ENCODE results near the gene PRRG1. TPM values are rescaled to one million over a fixed set of nuclear protein-coding genes. Genes with fewer than 3 reads are reported as not detected.
A peak's percentile ranks its signal among the peaks of the same experiment; 100 is the strongest.

Gene PRRG1
- total and polyA plus RNA-seq, 9 donors: 8.3 to 15.6 (median 12.3) TPM

DNA sequence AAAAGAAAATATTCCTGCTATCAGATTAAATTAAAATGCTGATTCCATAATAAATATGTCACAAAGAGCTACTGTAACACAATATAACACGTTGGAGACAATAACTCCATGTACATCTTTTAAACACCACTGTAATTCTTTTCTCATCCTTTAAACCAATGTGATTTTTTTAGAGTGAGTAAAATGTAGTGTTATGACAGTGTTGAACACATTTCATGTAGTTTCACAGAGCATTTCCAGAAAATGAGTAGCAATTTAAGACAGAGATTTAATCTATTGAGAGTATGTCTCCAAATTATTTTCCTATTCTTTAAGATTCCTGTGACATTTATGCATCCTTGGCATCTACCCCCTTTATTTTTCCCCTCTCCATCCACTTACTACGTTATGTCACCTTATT lies 17.1 kb upstream of the PRRG1 start:
- no peak overlapping the region for H3K4me3 ChIP-seq (ENCODE audit: low read length)
- H3K36me3 ChIP-seq (ENCODE audit: control insufficient read depth, insufficient read depth, low read length): no peaks in the 10 kb centered on the region
- H3K27ac ChIP-seq (ENCODE audit: low read length): no peak overlapping the region
- H3K27me3 ChIP-seq (ENCODE audit: control insufficient read depth, insufficient read depth, low read length): no peaks in the 10 kb centered on the region
- H3K4me1 ChIP-seq (ENCODE audit: control insufficient read depth, insufficient read depth, low read length): no peaks in the 10 kb centered on the region
- no peak for DNase-seq
- no peaks in the 10 kb centered on the region for H3K9me3 ChIP-seq (replicated peaks; ENCODE audit: control insufficient read depth, low read depth, low read length)
- WGBS (ENCODE audit: insufficient coverage): no CpG with 5 or more reads among the region's 2 CpGs

DNA sequence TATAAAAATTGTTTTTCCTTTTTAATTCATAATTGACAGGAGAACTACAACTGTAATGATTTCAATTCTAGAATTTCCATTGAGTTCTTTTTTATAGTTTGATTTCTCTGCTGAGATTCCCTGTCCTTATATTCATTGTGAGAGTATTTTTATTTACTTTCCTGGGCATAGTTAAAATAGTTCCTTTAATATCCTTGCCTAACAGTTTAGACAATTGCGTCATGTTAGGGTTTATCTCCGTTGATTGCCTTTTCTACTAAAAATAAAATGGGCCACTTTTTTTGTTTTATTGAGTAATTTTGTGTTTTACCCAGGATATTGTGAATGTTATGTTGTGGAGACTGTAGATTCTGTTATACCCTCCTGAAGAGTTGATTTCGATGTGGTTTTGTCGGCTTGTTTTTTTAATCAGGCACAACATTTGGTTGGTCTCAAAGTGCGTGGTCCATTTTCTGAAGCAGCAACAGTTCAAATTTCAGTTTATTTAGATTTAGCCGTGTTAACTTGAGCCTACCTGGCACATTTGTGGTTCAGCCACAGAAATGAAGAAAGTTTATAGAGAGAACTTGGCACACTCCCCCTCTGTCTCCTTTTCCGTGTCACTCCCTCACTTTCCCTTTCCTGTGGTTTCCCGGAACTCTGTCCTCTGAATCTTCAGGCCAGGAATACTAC lies 16.0 kb upstream of the PRRG1 start:
- H3K36me3 ChIP-seq (ENCODE audit: control insufficient read depth, insufficient read depth, low read length): no peaks in the 10 kb centered on the region
- no peak overlapping the region for H3K4me3 ChIP-seq (ENCODE audit: low read length)
- no peak overlapping the region for H3K27ac ChIP-seq (ENCODE audit: low read length)
- no peaks in the 10 kb centered on the region for H3K27me3 ChIP-seq (ENCODE audit: control insufficient read depth, insufficient read depth, low read length)
- H3K9me3 ChIP-seq (replicated peaks; ENCODE audit: control insufficient read depth, low read depth, low read length): no peaks in the 10 kb centered on the region
- no peak for DNase-seq
- H3K4me1 ChIP-seq (ENCODE audit: control insufficient read depth, insufficient read depth, low read length): no peaks in the 10 kb centered on the region
- 90% methylated on average over 2 of the region's 8 CpGs for WGBS (ENCODE audit: insufficient coverage)

DNA sequence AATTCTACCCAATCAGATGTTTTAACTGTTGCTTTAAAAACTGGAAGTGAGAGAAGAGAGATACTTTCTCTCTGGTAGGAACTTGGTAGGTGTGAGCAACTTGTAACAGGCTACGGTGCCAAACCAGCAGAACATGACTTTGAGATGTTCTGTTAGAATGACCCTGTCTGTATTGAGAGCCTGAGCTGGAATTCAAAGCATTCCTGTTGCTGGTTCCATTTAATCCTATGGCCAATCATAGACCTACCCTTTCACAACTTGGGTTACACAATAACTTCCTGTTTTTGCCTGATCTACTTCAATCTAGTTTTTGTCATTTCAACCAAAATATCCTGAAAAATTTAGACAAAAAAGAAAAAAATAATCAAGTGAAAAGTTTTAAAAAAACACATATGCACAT lies 1.7 kb upstream of the PRRG1 start:
- peak; percentile 5 for DNase-seq
- H3K9me3 ChIP-seq (replicated peaks; ENCODE audit: control insufficient read depth, low read depth, low read length): no peaks in the 10 kb centered on the region
- H3K36me3 ChIP-seq (ENCODE audit: control insufficient read depth, insufficient read depth, low read length): no peaks in the 10 kb centered on the region
- H3K4me1 ChIP-seq (ENCODE audit: control insufficient read depth, insufficient read depth, low read length): peaks cover 2% of the 10 kb centered on the region
- no peak overlapping the region for H3K4me3 ChIP-seq (ENCODE audit: low read length)
- peaks cover 11% of the 10 kb centered on the region for H3K27me3 ChIP-seq (ENCODE audit: control insufficient read depth, insufficient read depth, low read length)
- no CpG with 5 or more reads among the region's 1 CpG for WGBS (ENCODE audit: insufficient coverage)
- no peak overlapping the region for H3K27ac ChIP-seq (ENCODE audit: low read length)

DNA sequence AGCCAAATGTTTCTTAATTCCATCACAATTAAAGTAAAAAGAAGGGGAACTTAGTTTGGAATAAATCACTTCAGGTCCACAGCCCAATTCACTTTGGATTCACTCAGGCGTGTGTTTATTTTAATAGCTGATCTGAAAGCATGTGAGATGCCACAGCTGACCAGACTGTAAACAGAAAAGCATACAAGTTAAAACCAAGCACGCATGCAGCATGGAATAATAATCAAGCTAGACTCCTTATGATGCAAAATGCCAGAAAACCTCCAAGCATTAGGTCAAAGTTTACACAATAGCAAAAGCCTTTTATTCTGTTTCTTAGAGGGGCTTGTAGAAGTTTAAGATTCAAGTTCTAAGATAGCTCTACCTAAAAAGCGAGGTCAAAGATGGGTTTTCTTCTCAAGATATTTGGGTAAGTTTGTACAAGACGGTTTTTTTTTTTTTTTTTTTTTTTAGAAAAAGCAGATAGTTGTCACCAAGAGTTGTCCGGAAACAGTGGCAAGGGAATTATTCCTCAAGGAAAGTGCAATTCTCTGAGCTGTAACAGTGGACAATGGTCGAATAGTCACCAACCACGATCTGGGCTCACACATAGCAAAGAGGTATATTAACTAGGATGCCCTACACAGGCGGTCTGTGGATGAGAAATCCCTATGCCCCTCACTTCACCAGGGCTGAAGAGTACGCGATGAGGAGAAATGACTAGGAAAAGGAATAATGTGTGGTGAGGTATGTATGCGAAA lies 763 bp upstream of the PRRG1 start:
- Histone ChIP-seq H3K4me1 (ENCODE audit: control insufficient read depth, insufficient read depth, low read length) (peaks cover 2% of the 10 kb centered on the region), H3K27ac (ENCODE audit: low read length) (peak overlapping the region; percentile 67), H3K4me3 (ENCODE audit: low read length) (peak overlapping the region; percentile 39), H3K27me3 (ENCODE audit: control insufficient read depth, insufficient read depth, low read length) (peaks cover 11% of the 10 kb centered on the region), H3K36me3 (ENCODE audit: control insufficient read depth, insufficient read depth, low read length) (no peaks in the 10 kb centered on the region), H3K9me3 (replicated peaks; ENCODE audit: control insufficient read depth, low read depth, low read length) (no peaks in the 10 kb centered on the region)
- DNase-seq: peak; percentile 9
- 33% methylated on average over 3 of the region's 11 CpGs for WGBS (ENCODE audit: insufficient coverage)

DNA sequence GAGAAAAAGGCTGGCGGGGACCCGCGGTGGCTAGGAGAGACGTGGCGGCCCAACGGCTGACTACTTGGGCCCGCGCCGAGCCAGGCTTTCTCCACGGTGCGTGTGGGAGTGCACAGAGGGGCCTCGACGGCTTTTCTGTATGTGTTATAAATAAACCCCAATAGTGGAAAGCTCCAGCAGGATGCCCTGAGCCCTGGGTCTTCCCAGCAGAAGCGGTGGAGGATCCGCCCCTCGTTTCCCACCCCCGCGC lies 268 bp upstream of the PRRG1 start:
- H3K36me3 ChIP-seq (ENCODE audit: control insufficient read depth, insufficient read depth, low read length): no peaks in the 10 kb centered on the region
- WGBS (ENCODE audit: insufficient coverage): 21% methylated on average over 11 of the region's 18 CpGs
- peaks cover 11% of the 10 kb centered on the region for H3K27me3 ChIP-seq (ENCODE audit: control insufficient read depth, insufficient read depth, low read length)
- H3K9me3 ChIP-seq (replicated peaks; ENCODE audit: control insufficient read depth, low read depth, low read length): no peaks in the 10 kb centered on the region
- H3K27ac ChIP-seq (ENCODE audit: low read length): peak overlapping the region; percentile 67
- DNase-seq: no peak
- peaks cover 2% of the 10 kb centered on the region for H3K4me1 ChIP-seq (ENCODE audit: control insufficient read depth, insufficient read depth, low read length)
- peak overlapping the region; percentile 39 for H3K4me3 ChIP-seq (ENCODE audit: low read length)

DNA sequence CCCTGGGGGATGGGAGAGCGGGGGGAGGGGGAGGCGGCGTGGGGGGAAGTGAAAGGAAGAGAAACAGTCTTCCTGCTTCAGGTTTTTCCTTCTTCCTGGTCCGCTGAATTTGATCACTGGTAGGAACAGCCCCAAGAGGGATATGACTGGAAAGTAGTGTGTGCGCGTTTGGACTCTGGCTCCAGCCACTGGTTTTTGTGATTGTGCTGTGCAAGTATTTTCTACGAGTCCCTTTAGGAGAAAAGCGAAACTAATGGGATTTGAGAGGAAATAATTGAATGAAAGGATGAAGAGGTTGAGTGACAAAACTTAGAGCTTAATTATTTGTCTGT lies 836 bp downstream of the PRRG1 start:
- no peaks in the 10 kb centered on the region for H3K36me3 ChIP-seq (ENCODE audit: control insufficient read depth, insufficient read depth, low read length)
- H3K27me3 ChIP-seq (ENCODE audit: control insufficient read depth, insufficient read depth, low read length): peaks cover 13% of the 10 kb centered on the region
- H3K4me1 ChIP-seq (ENCODE audit: control insufficient read depth, insufficient read depth, low read length): peaks cover 2% of the 10 kb centered on the region
- H3K27ac ChIP-seq (ENCODE audit: low read length): peak overlapping the region; percentile 87
- 16% methylated on average over 8 of the region's 8 CpGs for WGBS (ENCODE audit: insufficient coverage)
- peak; percentile 68 for DNase-seq
- H3K4me3 ChIP-seq (ENCODE audit: low read length): peak overlapping the region; percentile 65
- no peaks in the 10 kb centered on the region for H3K9me3 ChIP-seq (replicated peaks; ENCODE audit: control insufficient read depth, low read depth, low read length)

DNA sequence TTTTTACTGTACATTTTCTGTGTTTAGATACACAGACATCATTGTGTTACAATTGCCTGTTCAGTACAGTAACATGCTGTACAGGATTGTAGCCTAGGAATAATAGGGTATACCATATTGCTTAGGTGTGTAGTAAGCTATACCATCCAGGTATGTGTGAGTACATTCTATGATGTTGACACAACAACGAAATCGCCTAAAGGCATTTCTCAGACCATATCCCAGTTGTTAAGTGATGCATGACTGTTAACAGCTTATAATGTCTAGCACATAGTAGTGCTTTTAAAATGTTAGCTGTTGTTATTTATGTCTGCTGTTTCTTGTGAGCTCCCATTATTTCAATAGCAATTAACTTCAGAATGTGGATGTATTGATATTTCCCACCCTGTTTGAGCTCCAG lies 4.5 kb downstream of the PRRG1 start:
- H3K36me3 ChIP-seq (ENCODE audit: control insufficient read depth, insufficient read depth, low read length): no peaks in the 10 kb centered on the region
- DNase-seq: no peak
- peaks cover 12% of the 10 kb centered on the region for H3K27me3 ChIP-seq (ENCODE audit: control insufficient read depth, insufficient read depth, low read length)
- no CpG with 5 or more reads among the region's 2 CpGs for WGBS (ENCODE audit: insufficient coverage)
- no peak overlapping the region for H3K27ac ChIP-seq (ENCODE audit: low read length)
- peaks cover 1% of the 10 kb centered on the region for H3K4me1 ChIP-seq (ENCODE audit: control insufficient read depth, insufficient read depth, low read length)
- no peaks in the 10 kb centered on the region for H3K9me3 ChIP-seq (replicated peaks; ENCODE audit: control insufficient read depth, low read depth, low read length)
- H3K4me3 ChIP-seq (ENCODE audit: low read length): no peak overlapping the region

DNA sequence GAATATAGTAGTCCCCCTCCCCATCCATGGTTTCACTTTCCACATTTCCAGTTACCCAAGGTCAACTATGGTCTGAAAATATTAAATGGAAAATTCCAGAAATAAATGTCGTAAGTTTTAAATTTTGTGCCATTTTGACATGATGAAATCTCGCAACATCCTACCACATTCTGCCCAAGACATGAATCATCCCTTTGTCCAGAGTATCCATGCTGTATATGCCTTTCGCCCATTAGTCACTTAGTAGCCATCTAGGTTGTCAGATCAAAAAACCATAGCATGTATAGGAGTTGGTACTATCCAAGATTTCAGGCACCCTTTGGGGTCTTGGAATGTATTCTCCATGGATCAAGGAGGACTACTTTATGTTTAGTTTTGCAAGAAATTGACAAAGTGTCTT lies 8.3 kb downstream of the PRRG1 start:
- Histone ChIP-seq H3K4me1 (ENCODE audit: control insufficient read depth, insufficient read depth, low read length) (no peaks in the 10 kb centered on the region), H3K4me3 (ENCODE audit: low read length) (no peak overlapping the region), H3K36me3 (ENCODE audit: control insufficient read depth, insufficient read depth, low read length) (no peaks in the 10 kb centered on the region), H3K9me3 (replicated peaks; ENCODE audit: control insufficient read depth, low read depth, low read length) (peaks cover 6% of the 10 kb centered on the region), H3K27me3 (ENCODE audit: control insufficient read depth, insufficient read depth, low read length) (peaks cover 2% of the 10 kb centered on the region), H3K27ac (ENCODE audit: low read length) (no peak overlapping the region)
- no peak for DNase-seq
- WGBS (ENCODE audit: insufficient coverage): 90% methylated on average over 2 of the region's 3 CpGs

DNA sequence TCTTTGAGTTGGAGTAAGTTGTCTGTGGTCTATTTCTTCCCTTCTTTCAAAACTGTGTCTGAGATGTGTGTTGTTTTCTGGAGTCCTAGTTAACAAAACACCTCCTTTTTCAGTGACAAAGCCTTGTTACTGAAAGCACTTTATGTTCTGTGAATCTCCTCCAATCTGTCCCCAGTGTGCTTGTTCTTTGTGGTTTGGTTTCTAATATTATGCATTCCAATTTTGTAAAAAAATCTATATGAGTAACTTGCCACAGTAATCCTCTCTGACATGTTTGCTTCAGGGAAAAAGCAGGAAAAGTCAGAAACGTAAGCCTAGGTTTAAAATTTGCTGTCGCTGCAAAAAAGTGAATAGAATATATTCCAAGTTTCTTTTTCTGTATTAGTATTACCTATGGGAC lies 12.4 kb downstream of the PRRG1 start:
- H3K36me3 ChIP-seq (ENCODE audit: control insufficient read depth, insufficient read depth, low read length): no peaks in the 10 kb centered on the region
- H3K27me3 ChIP-seq (ENCODE audit: control insufficient read depth, insufficient read depth, low read length): peaks cover 3% of the 10 kb centered on the region
- WGBS (ENCODE audit: insufficient coverage): no CpG with 5 or more reads among the region's 2 CpGs
- H3K4me3 ChIP-seq (ENCODE audit: low read length): no peak overlapping the region
- peak; percentile 39 for DNase-seq
- H3K27ac ChIP-seq (ENCODE audit: low read length): no peak overlapping the region
- H3K4me1 ChIP-seq (ENCODE audit: control insufficient read depth, insufficient read depth, low read length): no peaks in the 10 kb centered on the region
- H3K9me3 ChIP-seq (replicated peaks; ENCODE audit: control insufficient read depth, low read depth, low read length): peaks cover 6% of the 10 kb centered on the region

DNA sequence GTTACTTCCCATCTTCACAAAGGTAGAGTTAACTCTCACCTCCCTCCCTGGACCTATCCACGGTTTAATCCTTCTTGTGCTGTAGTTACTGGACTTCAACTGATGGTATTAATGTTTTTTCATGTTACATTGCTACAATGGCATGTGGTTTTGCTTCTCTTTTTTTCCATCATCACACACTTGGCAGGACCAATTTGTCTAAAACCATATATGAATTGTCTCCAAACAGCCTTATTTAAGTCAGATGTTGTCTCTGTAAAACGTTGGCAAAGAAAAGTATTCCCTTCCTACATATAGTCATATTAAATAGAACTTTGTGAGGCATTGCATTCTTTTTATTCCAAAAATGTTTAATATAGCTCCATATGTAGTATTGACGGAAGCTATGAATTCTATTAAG lies 15.5 kb downstream of the PRRG1 start:
- Histone ChIP-seq H3K36me3 (ENCODE audit: control insufficient read depth, insufficient read depth, low read length) (no peaks in the 10 kb centered on the region), H3K27me3 (ENCODE audit: control insufficient read depth, insufficient read depth, low read length) (peaks cover 3% of the 10 kb centered on the region), H3K27ac (ENCODE audit: low read length) (no peak overlapping the region), H3K4me3 (ENCODE audit: low read length) (no peak overlapping the region), H3K9me3 (replicated peaks; ENCODE audit: control insufficient read depth, low read depth, low read length) (peaks cover under 1% of the 10 kb centered on the region), H3K4me1 (ENCODE audit: control insufficient read depth, insufficient read depth, low read length) (no peaks in the 10 kb centered on the region)
- WGBS (ENCODE audit: insufficient coverage): no CpG with 5 or more reads among the region's 3 CpGs
- DNase-seq: peak; percentile 70

DNA sequence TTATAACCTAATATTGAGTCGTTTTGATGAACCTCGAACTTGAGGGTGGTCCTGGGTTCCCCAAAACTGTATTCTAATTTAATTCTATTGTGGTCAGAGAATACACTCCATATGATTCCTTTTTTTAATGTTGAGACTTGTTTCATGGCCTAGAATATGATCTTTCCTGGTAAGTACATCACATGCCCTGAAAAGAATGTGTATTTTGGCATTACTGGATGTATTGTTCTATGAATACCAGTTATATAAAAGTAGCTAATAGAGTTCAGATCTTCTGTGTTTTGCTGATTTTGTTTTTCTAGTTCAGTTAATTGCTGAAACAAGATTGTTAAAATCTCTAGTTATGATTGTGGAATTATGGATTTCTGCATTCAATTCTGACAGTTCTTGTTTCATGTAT lies 18.8 kb downstream of the PRRG1 start:
- Histone ChIP-seq H3K4me1 (ENCODE audit: control insufficient read depth, insufficient read depth, low read length) (no peaks in the 10 kb centered on the region), H3K4me3 (ENCODE audit: low read length) (no peak overlapping the region), H3K27ac (ENCODE audit: low read length) (no peak overlapping the region), H3K9me3 (replicated peaks; ENCODE audit: control insufficient read depth, low read depth, low read length) (peaks cover under 1% of the 10 kb centered on the region), H3K27me3 (ENCODE audit: control insufficient read depth, insufficient read depth, low read length) (peaks cover 3% of the 10 kb centered on the region), H3K36me3 (ENCODE audit: control insufficient read depth, insufficient read depth, low read length) (no peaks in the 10 kb centered on the region)
- no CpG with 5 or more reads among the region's 2 CpGs for WGBS (ENCODE audit: insufficient coverage)
- no peak for DNase-seq

Measured in muscle of leg (tissue), 11 donors.